HG03469 (cell line): Measurements from ENCODE around the gene PPP6R1.

ENCODE experiments used
- ATAC-seq: cut with Tn5 transposase; IDR thresholded peaks from one replicate; pipeline ENCODE4 v1.9.1; 2021; ENCODE audit warnings: mild to moderate bottlenecking, moderate library complexity, moderate number of reproducible peaks; ENCODE audit not compliant: unreplicated experiment

The PPP6R1 gene

DNA sequence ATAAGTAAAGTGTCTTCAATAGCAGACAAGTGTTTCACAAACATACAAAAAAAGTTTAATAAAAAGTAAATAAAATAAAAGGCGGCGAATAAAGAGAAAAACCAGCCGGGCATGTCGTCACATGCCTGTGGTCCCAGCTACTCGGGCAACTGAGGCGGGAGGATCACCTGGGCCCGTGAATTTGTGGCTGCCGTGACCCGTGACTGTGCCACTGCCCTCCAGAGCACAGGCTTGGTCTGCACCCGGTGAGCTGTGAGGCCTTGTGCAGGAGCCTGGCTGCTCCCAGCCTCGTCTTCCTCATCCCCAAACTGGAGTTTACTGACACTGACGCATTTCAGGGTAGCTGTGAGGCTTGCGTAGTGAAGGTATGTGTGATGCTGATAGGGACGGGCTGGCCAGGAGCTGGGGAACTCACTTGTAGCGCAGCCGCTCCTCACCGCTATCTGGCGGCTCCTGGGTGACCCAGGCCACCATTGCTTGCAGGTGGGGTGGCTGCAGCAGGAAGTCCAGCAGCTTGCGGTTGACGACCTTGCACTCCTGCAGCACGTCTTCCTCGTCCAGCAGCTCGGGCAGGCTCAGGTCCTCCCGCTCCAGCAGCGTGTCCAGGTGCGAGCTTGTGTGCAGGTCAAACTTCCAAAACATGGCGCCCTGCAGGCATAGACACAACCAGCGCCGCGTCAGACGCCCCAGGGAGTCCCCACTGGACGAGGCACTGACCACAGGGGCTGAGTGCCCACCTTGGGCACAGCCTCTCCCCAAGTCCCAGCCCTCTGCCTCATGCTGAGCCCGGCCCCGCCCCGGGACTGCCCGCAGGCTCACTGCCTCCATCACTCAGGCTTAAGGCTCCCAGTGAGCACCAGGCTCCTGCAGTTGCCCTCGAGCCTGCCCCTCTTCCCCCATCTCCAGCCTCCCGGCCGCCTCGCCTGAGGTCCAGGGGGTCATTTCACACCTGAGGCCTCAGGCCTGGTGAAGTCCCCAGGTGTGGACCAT lies 12.1 kb downstream of the PPP6R1 start:
- ATAC-seq: no peak

- no peak for ATAC-seq
Observed at GRCh38 chr19:55245236-55245904, 13.4 kb downstream of the PPP6R1 start.

DNA sequence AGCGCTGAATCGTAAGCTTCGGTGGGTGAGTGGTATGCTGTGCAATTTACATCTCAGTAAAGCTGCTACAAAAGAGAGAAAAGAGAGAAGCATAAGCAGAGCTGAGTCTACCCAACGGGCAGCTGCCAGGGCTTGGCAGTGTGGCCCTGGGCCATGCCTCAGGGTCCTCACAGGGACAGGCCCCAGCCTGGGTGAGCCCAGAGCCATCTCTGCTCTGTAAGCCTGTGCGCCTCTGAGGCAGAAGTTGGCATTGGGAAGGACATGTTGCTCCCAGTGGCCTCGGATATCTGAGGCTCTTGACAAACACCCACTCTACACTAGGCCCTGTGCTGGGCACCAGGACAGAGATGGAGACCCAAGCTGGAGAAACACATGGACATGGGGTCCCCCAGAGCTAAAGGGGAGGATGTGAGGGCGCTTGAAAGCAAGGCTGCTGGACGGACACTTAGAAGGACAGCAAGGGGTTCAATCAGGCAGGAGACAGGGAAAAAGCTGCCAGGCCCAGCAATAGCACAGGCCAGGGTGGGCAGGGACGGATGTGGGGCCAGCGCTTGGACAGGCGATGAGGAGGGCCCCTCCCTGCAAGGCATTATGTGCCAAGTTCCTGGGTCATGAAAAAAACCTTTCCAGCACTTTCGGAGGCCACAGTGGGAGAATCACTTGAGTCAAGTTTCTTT lies 14.7 kb downstream of the PPP6R1 start:
- no peak for ATAC-seq

DNA sequence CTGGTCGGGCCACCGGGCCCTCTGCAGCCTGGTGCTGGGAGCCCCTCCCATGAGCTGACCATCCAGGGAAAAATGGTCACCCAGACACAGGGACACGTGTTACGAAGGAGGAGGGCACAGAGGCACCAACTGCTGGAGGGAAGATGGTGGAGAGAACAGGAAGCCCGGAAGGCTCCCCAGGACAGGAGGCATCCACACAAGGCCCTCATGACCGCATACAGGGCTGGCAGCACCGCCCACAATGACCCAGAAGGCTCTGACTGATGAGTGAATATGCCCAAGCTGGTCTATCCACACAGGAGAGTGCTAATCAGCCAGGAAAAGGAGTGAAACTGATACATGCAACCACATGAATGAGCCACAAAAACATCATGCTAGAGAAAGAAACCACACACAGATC lies 16.3 kb downstream of the PPP6R1 start:
- no peak for ATAC-seq

DNA sequence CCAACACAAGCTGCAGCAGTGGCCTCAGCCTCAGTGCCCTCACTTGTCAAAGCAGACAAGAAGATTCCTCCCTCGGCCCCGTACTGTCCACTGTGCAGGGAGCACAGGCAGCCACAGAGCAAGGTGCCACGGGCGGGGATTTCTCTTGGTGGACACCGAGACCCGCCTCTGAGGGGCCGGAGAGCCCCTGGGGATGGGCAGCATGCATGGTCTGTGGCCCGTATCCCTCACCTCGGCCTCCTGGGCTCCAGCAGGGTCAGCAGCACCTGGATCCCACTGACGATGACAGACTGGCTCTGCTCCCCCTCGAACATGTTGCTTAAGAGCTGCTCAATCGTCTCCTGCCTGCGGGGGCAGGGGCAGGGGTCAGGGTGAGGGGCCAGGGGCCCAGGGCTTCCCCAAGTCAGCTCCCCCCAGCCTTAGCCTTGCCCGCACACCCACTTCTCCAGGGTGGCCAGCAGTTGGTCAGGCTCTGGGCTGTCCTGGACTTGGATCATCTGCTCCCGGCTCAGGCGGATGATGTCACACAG lies 16.8 kb downstream of the PPP6R1 start:
- no peak for ATAC-seq

DNA sequence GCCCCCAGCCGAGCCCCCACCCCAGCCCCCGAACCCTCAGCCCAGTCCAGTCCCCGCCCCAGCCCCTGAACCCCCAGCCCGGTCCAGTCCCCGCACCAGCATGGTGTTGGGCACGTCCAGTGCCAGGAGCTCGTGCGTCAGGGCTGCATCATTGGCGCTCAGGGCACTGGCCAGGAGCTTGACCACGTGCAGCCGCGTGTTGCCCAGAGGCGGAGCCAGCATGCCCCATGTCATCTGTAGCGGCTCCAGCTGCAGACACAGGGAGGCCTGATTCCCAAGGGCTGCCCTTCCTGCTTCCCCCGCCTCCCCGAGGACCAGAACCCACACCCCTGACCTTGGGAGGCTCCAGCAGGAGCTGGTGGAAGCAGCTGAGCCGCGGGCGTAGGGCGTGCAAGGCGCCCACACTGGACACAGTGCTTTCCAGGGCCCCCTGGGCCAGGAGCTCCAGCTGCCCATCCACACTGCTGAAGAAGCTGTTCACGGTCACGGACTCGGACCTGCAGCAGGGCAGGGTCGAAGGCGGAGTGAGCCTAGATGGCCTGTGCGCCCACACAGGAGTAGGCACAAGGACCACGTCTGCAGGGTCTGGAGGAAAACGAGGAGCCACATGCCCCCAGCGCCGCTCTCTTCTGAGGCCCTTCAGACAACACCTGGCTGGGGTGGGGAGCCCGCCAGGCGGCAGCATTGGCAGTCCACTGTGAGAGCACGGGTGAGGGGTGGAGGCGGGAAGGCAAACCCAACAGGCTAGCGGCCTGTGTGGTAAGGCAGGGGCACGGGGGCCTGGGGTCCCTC lies 17.5 kb downstream of the PPP6R1 start:
- ATAC-seq: no peak

DNA sequence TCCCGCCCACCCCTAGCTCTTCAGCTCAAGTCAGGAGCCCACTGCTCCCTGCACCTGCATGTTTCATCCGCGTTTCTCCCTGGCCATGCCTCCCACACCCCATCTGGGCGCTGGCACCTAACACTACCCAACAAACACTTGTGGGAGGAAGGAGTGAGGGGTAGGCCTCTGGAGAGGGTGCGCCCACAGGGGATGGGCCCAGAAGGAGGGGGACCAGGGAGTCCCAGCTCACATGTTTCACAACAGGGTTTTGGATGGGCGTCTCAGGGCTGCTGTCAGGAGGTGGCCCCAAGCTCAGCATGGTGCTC lies 18.1 kb downstream of the PPP6R1 start:
- no peak for ATAC-seq

GRCh38 chr19:55239004-55239403 lies 19.8 kb downstream of the PPP6R1 start:
- ATAC-seq: no peak

DNA sequence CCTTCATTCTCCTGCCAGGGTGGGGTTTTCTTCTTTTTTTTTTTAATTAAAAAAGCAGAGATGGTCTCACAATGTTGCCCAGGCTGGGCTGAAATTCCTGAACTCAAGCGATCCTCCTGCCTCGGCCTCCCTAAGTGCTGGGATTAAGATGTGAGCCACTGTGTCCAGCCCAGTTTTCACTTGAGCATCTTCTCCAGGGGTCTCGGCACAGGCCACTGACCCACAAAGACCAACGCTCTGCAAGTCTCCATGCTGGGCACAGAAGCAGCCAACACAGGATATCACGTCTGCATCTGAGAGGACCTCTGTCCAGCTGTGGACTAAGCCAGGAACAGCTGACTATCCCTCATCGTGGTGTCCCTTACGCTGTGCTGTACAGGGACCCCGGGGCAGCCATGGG lies 20.8 kb downstream of the PPP6R1 start:
- no peak for ATAC-seq

GRCh38 chr19:55232986-55233385 lies 25.8 kb downstream of the PPP6R1 start:
- ATAC-seq: no peak

GRCh38 chr19:55232286-55232602 lies 26.6 kb downstream of the PPP6R1 start:
- no peak for ATAC-seq

- ATAC-seq: no peak
Observed at GRCh38 chr19:55231391-55232285, 27.2 kb downstream of the PPP6R1 start.

GRCh38 chr19:55230780-55231179 lies 28.0 kb downstream of the PPP6R1 start:
- no peak for ATAC-seq

- ATAC-seq: no peak
Observed at GRCh38 chr19:55230329-55230728, 28.5 kb downstream of the PPP6R1 start.

GRCh38 chr19:55229789-55230182 lies 29.0 kb downstream of the PPP6R1 start:
- ATAC-seq: no peak

DNA sequence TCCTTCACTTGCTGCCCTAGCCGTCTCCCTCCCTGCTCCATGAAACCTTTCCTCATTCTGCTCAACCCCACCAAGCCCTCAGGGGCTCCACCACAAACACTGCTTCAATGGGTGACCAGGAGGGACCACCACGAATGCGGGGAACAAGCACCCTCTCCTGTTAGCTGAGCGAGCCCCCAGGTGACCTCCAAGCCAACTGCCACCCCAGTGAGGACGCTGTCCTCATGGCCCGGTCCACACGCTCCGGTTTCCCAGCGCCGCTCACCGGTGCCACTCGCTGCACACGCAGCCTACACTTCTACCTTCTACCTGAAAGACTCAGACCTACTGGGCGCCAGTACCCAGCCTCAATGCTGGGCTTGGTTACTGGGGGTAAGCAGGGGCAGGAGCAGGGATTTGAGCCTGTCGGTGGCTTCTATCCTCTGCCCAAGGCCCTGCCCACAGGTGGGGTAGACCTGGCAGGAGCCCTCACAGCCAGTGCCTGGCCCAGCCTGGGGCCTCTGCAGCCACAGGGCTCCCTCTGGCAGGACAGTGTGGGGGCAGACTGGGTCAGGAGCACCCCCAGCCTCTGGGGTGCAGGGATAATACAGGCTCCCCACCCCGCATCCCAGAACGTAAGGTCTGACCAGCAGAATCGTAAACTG lies 29.6 kb downstream of the PPP6R1 start:
- ATAC-seq: no peak

DNA sequence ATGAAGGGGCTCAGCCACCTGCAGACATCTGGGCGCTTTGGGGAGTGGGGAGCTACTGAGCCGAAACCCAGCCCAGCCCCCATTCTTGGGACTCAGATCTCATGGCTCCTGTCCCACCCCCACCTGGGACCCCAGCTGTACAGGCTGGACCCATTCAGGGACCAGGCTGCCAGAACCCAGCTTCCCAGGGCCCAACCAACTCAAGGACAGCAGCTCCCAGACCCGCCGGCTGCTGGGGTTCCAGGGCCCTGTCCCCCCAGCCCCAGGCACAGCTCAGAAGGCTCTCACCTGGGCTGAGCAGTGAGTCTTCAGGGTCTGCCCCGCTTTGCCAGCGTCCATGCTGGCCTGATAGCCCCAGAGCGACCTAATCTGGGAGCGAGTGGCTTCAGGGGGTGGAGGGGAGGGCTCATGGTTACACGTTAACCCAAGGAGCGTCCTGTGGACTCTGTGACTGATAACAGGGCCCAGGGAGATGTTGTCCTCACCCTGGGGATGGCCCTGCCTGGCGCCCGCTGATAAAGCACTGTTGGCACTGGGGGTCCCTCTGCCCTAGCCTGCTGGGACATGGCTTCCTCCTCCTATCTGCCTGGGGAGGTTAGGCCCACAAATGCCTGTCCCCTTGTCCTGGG lies 30.3 kb downstream of the PPP6R1 start, which contains the start of gene TMEM86B:
TMEM86B (minus strand) TSS at position 361 of the 629 bp plus-strand sequence; CDS start at position 339, 22 bp downstream.
- ATAC-seq: no peak

DNA sequence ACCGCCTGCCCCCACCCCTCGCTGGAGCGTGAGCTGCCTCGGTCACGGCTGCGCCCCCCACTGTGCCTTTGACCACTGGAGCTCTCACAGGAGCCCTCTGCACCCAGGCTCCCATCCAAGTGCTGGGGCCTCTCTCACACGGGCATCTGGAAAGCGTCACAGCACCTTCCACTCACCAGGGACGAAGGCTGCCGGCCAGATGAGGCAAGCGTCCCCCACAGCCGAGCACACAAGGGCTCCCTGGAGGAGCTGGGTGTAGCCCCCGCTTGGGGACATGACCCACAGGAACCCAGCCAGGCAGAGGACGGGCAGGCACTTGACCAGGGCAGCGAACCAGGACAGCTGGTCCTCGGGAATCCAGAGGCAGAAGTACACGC lies 30.8 kb downstream of the PPP6R1 start:
- ATAC-seq: no peak
